Smooth muscle cell (in vitro differentiated cells): ENCODE results near the gene LSAMP. TPM values are rescaled to one million over a fixed set of nuclear protein-coding genes. Genes with fewer than 3 reads are reported as not detected.

Experiments
- DNase-seq: peaks from one replicate; lab custom pipeline; 2025; ENCODE audit not compliant: unreplicated experiment; lab: John Stamatoyannopoulos, UW
- H2AFZ ChIP-seq: fragments of 200-600 bp; sonication (generic); 2 replicates; pipeline ENCODE4 v1.6.0; 2016; ENCODE audit warnings: antibody characterized with exemption, low read depth, mild to moderate bottlenecking
- H3F3A ChIP-seq: fragments of 200-600 bp; sonication (generic); 2 replicates; pipeline ENCODE4 v1.6.0; 2017; ENCODE audit warnings: antibody characterized with exemption, low read depth
- H3K27ac ChIP-seq: fragments of 200-600 bp; sonication (generic); 2 replicates; pipeline ENCODE4 v1.5.1; 2016; ENCODE audit warnings: low read depth, mild to moderate bottlenecking
- H3K27me3 ChIP-seq: fragments of 200-600 bp; sonication (generic); 2 replicates; pipeline ENCODE4 v1.6.1; 2016; ENCODE audit warnings: low read depth, mild to moderate bottlenecking
- H3K36me3 ChIP-seq: fragments of 200-600 bp; sonication (generic); 2 replicates; pipeline ENCODE4 v1.5.1; 2016; ENCODE audit warnings: low read depth
- H3K4me1 ChIP-seq: fragments of 200-600 bp; sonication (generic); 2 replicates; pipeline ENCODE4 v1.5.1; 2016; ENCODE audit warnings: low read depth
- H3K4me2 ChIP-seq: fragments of 200-600 bp; sonication (generic); 2 replicates; pipeline ENCODE4 v1.6.0; 2016; ENCODE audit warnings: mild to moderate bottlenecking
- H3K4me3 ChIP-seq: fragments of 200-600 bp; sonication (generic); 2 replicates; pipeline ENCODE4 v1.5.1; 2016; ENCODE audit warnings: mild to moderate bottlenecking
- H3K79me2 ChIP-seq: fragments of 200-600 bp; sonication (generic); 2 replicates; pipeline ENCODE4 v1.6.0; 2016; ENCODE audit warnings: low read depth, mild to moderate bottlenecking
- H3K9ac ChIP-seq: fragments of 200-600 bp; sonication (generic); 2 replicates; pipeline ENCODE4 v1.6.0; 2016; ENCODE audit warnings: low read depth
- H3K9me3 ChIP-seq: fragments of 200-600 bp; sonication (generic); replicated peaks from 2 replicates; pipeline ENCODE4 v1.5.1; 2016; ENCODE audit warnings: low read depth
- H4K20me1 ChIP-seq: fragments of 200-600 bp; sonication (generic); 2 replicates; pipeline ENCODE4 v1.6.0; 2016; ENCODE audit warnings: low read depth
- WGBS: methylation state at CpG from one replicate; pipeline ENCODE4 v1.1.7; 2016; ENCODE audit warnings: low lambda C conversion rate; 5-methylcytosine and 5-hydroxymethylcytosine counted together
- polyA plus RNA-seq: library from polyadenylated mRNA; unstranded; fragments of >200 nt; fragmentation: Nextera tagmentation; extraction: Ambion mirVana; gene quantifications from 2 replicates; pipeline ENCODE4 v1.2.1, GENCODE V29; 2016
- total RNA-seq: library from RNA; depleted of rRNA; stranded (reverse); fragments of >200 nt; gene quantifications from 2 replicates; pipeline ENCODE4 v1.2.3, GENCODE V29; 2014
- TF ChIP-seq, protein P1 (sequence below): fragments of 200-600 bp; sonication (generic); IDR thresholded peaks from 2 replicates; pipeline ENCODE4 v1.5.1; 2017; ENCODE audit warnings: borderline replicate concordance, mild to moderate bottlenecking, antibody characterized with exemption; ENCODE audit not compliant: insufficient read depth, poor library complexity, severe bottlenecking

Gene LSAMP
- total and polyA plus RNA-seq, 2 experiments from 2014 or later: 11.2 to 13.6 TPM

DNA sequence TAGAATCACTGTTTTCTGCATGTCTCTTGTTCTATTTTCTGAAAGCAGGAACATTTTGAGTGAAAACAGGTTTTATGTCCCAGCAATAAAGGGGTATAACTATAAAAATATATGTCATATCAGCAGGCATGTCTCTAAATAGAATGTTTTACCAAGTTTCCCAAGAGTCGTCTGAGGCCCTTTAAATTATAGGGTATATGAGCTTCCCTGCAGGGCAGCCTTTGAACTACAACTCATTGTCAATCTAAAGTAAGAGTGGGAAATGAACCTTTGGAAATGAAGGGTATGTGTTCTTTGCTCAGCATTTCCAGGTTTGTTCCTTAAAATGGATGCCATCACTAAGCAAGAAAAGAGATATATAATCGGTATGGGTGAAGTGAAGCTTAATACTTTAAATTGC, 138.6 kb downstream of the LSAMP start:
- TF ChIP-seq, protein P1, sequence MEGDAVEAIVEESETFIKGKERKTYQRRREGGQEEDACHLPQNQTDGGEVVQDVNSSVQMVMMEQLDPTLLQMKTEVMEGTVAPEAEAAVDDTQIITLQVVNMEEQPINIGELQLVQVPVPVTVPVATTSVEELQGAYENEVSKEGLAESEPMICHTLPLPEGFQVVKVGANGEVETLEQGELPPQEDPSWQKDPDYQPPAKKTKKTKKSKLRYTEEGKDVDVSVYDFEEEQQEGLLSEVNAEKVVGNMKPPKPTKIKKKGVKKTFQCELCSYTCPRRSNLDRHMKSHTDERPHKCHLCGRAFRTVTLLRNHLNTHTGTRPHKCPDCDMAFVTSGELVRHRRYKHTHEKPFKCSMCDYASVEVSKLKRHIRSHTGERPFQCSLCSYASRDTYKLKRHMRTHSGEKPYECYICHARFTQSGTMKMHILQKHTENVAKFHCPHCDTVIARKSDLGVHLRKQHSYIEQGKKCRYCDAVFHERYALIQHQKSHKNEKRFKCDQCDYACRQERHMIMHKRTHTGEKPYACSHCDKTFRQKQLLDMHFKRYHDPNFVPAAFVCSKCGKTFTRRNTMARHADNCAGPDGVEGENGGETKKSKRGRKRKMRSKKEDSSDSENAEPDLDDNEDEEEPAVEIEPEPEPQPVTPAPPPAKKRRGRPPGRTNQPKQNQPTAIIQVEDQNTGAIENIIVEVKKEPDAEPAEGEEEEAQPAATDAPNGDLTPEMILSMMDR: peak; percentile 8
- H3K79me2 ChIP-seq: no peaks in the 10 kb centered on the region
- H3K27ac ChIP-seq: no peak overlapping the region
- no peaks in the 10 kb centered on the region for H3K9me3 ChIP-seq
- DNase-seq: no peak
- 63% methylated on average over 2 of the region's 2 CpGs for WGBS
- no peaks in the 10 kb centered on the region for H3K4me1 ChIP-seq
- no peaks in the 10 kb centered on the region for H3F3A ChIP-seq
- H2AFZ ChIP-seq: no peak overlapping the region
- H3K9ac ChIP-seq: no peak overlapping the region
- H3K36me3 ChIP-seq: no peaks in the 10 kb centered on the region
- H3K27me3 ChIP-seq: no peaks in the 10 kb centered on the region
- H3K4me2 ChIP-seq: no peak overlapping the region
- H4K20me1 ChIP-seq: no peaks in the 10 kb centered on the region
- H3K4me3 ChIP-seq: no peak overlapping the region

DNA sequence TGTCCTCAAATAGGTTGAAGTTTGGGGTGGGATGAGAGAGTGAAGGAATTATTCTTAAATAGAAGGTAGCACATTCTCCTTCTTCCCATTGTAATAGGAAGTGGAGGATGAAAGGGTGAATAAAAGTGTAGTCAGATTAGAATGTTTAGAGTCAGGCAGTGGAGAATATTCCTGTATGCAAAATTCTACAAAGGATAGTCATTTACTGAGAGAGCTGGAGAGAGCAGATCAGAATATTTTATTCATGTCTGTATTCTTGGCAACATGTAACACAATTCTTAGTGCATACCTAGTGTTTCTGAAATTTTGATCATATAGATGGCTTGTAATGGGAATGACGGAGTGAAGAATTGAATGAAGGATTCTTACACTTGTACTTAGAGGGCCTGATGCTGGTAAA, 139.1 kb downstream of the LSAMP start:
- Histone ChIP-seq H3F3A (no peaks in the 10 kb centered on the region), H3K27ac (no peak overlapping the region), H3K9ac (no peak overlapping the region), H3K27me3 (no peaks in the 10 kb centered on the region), H2AFZ (no peak overlapping the region), H3K79me2 (no peaks in the 10 kb centered on the region), H3K4me2 (no peak overlapping the region), H3K36me3 (no peaks in the 10 kb centered on the region), H3K9me3 (no peaks in the 10 kb centered on the region), H3K4me3 (no peak overlapping the region), H3K4me1 (no peaks in the 10 kb centered on the region), H4K20me1 (no peaks in the 10 kb centered on the region)
- WGBS: 90% methylated on average over 1 of the region's 1 CpG
- TF ChIP-seq, protein P1: no peak
- no peak for DNase-seq

DNA sequence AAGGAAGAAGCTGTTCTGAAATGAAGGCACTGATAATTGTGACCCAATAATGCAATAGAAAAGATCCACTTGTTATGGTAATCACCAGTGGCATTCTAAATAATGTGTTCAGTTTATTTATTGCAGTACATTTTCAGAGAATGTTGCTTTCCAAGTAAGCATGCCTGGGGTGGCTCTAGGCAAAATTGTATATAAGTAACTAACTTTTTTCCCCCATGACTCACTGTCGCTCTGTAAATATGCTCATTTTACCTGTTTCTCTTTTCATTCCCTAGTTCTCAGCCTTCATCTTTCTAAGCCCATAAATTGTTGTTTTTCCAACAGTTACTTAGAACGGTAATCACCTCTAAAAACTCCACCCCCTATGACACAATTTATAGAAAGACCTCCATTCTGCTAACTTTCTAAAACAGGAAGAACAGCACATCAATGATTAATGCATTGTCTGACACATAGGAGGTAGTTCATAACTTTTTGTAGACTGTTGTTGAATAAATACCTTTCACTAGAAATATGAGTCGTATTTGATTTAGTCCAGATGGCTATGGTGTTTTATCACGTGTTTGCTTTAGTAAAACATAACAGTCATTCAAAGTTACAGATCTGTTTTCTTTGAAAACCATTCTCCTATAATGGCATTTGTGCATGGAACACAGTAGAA, 143.1 kb downstream of the LSAMP start:
- no peak for DNase-seq
- Histone ChIP-seq H3K4me2 (no peak overlapping the region), H3K79me2 (no peaks in the 10 kb centered on the region), H3K9me3 (no peaks in the 10 kb centered on the region), H3K9ac (no peak overlapping the region), H3K4me1 (no peaks in the 10 kb centered on the region), H4K20me1 (no peaks in the 10 kb centered on the region), H3K4me3 (no peak overlapping the region), H3K27me3 (no peaks in the 10 kb centered on the region), H3K27ac (no peak overlapping the region), H3F3A (no peaks in the 10 kb centered on the region), H2AFZ (no peak overlapping the region), H3K36me3 (no peaks in the 10 kb centered on the region)
- WGBS: 38% methylated on average over 4 of the region's 4 CpGs
- TF ChIP-seq, protein P1: no peak

DNA sequence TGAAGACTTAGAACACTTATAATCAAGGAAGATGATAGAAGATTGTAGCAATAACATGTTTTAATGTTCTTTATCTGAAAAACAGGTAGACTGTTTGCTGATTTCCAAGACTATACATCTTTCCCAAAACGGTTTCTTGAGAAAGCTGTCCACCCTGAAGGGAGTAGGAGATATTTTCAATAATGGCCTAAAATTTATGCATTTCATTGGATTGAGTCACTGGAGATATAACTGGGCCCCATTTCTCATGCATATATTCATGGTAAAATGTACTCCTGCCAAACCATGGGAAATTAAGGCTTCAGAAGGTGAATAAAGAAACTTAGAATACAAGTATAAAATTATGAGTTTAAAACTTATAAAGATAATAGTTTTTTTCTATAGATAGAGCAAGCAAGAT, 143.9 kb downstream of the LSAMP start:
- no peak overlapping the region for H2AFZ ChIP-seq
- no peaks in the 10 kb centered on the region for H3K36me3 ChIP-seq
- no peaks in the 10 kb centered on the region for H3K79me2 ChIP-seq
- H3K27me3 ChIP-seq: no peaks in the 10 kb centered on the region
- no peaks in the 10 kb centered on the region for H4K20me1 ChIP-seq
- no peak overlapping the region for H3K9ac ChIP-seq
- no peaks in the 10 kb centered on the region for H3K9me3 ChIP-seq
- no peak for DNase-seq
- no peaks in the 10 kb centered on the region for H3F3A ChIP-seq
- TF ChIP-seq, protein P1: no peak
- no peaks in the 10 kb centered on the region for H3K4me1 ChIP-seq
- H3K4me3 ChIP-seq: no peak overlapping the region
- WGBS: 95% methylated on average over 1 of the region's 1 CpG
- H3K4me2 ChIP-seq: no peak overlapping the region
- no peak overlapping the region for H3K27ac ChIP-seq
